HAP-1 (cell line): ENCODE data around the gene GGT1.
"Not testable (repeated sequence)": the region's sequence is repeated elsewhere in the genome, so short reads cannot be mapped to it uniquely, and the experiment has no call there.

ENCODE experiments used
- DNase-seq, 2 experiments: peaks; one replicate each; pipeline ENCODE4 v3.0.0-alpha.2; 2016 to 2020; ENCODE audit warnings: low spot score in 2 of 2
- H3K27me3 ChIP-seq: fragments of 250-450 bp; sonication (Bioruptor Pico); 2 replicates; pipeline ENCODE4 v1.5.1; 2020; ENCODE audit warnings: low read depth, mild to moderate bottlenecking, moderate library complexity
- H3K36me3 ChIP-seq: fragments of 250-450 bp; sonication (Bioruptor Pico); replicated peaks from 2 replicates; pipeline ENCODE4 v1.5.1; 2020; ENCODE audit warnings: mild to moderate bottlenecking
- H3K4me1 ChIP-seq: fragments of 250-450 bp; sonication (Bioruptor Pico); 2 replicates; pipeline ENCODE4 v1.5.1; 2020; ENCODE audit warnings: mild to moderate bottlenecking
- H3K4me3 ChIP-seq: fragments of 250-450 bp; sonication (Bioruptor Pico); 2 replicates; pipeline ENCODE4 v1.5.1; 2020; ENCODE audit warnings: mild to moderate bottlenecking, moderate library complexity
- H3K9me3 ChIP-seq: fragments of 250-450 bp; sonication (Bioruptor Pico); 2 replicates; pipeline ENCODE4 v1.5.1; 2020; ENCODE audit warnings: mild to moderate bottlenecking, moderate library complexity
- in situ Hi-C: fragments of 300-500 bp; cut with MboI; formaldehyde crosslinking; loops from 3 replicates; pipeline ENCODE4 v1.14.3; 2020; ENCODE audit warnings: low sequenced_read_pairs, inconsistent platforms, mixed read lengths

The GGT1 gene

DNA sequence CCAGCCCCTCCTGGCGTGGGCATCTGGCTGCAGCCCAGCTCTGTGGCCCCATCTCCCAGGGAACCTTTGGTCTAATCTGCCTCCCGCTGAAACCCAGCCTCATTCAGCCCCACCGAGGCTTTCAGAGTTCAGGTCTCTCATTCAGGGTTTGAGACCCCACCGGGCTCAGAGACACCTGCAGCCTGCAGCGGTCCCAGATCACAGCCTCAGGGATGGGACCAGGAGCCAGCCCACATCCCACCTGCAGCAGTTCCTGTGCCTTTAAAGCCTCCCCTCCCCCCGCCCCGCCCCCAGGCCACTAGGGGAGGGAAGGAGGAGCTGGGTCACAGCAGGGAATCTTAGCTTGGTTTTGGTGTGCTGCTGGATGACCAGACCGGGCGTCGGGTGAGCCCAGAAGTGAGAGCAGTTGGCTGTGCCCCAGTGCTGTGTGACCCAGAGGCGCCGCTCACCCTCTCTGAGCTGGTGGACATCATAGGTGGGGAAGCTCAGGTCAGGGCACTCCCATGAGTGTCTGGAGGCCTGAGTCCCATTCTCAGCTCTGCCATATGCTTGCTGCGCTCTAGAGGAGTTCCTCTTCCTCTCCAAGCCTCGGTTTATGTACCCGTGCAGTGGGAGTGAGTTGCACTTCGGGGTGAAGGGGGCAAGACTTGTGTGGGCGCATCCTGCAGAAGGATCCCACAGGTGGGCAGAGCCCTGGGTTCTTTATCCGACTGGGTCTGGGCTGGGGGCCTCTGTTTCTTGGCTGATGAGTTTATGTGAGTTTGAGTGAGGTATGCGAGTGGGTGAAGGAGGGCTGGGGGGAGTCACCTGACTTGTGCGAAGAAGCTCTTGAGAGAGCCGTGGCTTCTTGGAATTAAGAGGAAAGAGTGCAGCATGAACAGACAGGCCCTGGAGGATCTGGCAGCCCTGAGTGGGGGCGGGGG is at the start of gene GGT1:
Gene GGT1 (plus strand): TSS at position 347 of the 923 bp plus-strand sequence. CDS start 7,889 bp downstream, outside the sequence.
- H3K4me1 ChIP-seq, H3K27me3 ChIP-seq, H3K36me3 ChIP-seq, in situ Hi-C loops, H3K9me3 ChIP-seq: not testable (repeated sequence)
- DNase-seq = peak in 1 of 2 experiments; percentile 68
- peak within 1 kb of the TSS; percentile 23 for H3K4me3 ChIP-seq

DNA sequence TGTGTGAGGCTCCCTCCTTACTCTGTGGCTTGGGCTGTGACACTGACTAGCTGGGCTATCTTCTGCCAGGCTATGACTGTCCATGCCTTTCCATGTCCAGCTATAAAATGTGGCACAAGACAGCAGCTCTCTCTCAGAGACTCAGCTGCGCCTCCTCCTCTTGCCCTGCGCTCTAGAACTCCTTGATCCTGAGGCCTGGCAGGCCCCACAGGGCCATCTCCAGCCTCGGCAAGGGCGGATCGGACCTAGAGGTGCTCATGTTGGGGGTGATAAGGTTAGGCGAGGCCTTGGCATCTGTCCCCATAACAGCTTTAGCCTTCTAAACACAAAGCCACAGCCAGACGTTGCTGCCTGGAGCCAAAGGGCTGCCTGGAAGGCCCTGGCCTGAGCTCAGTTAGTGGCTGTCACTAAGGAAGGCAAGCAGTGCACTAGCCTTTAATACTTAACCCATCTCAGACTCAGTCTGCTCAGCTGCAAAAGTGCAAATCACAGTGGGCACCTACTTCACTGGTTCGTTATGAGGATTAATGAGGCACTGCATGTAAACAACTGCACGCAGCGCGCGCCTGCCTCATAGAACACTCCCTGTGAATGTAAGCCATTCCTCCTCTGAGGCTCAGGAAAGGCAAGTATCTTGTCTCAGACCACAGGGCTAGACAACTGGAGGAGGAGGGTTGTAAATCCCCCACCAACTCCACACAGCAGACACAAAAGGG is 49.2 kb upstream of the GGT1 start:
- H3K27me3 ChIP-seq = no peaks in the 10 kb centered on the region
- DNase-seq = no peak
- peaks cover 20% of the 10 kb centered on the region for H3K36me3 ChIP-seq
- in situ Hi-C loops = no loop called here
- H3K4me3 ChIP-seq = peak overlapping the region; percentile 82
- no peaks in the 10 kb centered on the region for H3K9me3 ChIP-seq
- H3K4me1 ChIP-seq = peaks cover 2% of the 10 kb centered on the region; the same call in 1 of the 2 replicates

DNA sequence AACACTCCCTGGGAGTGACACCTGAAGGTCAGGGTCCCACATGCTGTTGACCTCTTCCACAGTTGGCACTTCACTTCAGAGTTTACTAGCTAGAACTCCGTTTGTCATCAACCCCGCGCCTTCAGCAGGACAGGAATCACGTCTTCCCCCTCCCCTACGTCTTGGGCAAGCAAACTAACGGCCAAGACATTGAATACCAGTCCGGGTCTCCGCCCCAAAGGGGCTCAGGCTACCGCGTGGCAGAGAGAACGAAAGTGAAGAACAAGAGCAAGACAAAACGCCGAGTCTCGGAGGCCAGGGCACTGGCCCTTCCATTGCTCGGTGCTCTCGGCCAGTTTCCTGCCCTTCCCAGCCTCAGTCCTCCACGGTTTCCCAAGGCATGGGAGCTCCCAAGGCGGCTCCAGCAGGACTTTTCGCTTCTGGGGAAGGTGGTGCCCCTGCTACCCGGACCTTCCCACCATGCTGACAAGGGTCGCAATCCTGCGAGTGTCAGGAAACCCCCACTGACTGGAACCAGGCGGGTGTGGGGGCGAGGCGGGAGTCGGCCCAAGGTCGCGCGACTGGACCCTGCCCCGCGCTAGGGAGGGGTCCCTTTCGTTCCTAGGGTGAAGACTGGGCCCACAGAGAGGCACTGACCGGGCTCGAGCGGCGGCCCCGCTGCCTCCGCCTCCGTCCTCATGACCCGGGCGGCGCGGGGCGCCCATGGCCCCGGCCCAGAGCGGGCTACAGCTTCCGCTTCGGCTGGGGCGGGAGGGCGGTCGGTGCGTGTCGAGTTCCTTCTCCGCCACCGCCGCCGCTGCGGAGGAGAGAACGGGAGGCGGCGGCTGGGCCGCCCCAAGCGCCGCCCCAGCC is 48.5 kb upstream of the GGT1 start, which contains the start of gene GUCD1:
Gene GUCD1 (minus strand): TSS at position 826 of the 852 bp plus-strand sequence. CDS start 147 bp downstream, at position 679.
- peaks cover 27% of the 10 kb centered on the region for H3K36me3 ChIP-seq
- H3K4me1 ChIP-seq = peaks cover 2% of the 10 kb centered on the region; the same call in 1 of the 2 replicates

DNA sequence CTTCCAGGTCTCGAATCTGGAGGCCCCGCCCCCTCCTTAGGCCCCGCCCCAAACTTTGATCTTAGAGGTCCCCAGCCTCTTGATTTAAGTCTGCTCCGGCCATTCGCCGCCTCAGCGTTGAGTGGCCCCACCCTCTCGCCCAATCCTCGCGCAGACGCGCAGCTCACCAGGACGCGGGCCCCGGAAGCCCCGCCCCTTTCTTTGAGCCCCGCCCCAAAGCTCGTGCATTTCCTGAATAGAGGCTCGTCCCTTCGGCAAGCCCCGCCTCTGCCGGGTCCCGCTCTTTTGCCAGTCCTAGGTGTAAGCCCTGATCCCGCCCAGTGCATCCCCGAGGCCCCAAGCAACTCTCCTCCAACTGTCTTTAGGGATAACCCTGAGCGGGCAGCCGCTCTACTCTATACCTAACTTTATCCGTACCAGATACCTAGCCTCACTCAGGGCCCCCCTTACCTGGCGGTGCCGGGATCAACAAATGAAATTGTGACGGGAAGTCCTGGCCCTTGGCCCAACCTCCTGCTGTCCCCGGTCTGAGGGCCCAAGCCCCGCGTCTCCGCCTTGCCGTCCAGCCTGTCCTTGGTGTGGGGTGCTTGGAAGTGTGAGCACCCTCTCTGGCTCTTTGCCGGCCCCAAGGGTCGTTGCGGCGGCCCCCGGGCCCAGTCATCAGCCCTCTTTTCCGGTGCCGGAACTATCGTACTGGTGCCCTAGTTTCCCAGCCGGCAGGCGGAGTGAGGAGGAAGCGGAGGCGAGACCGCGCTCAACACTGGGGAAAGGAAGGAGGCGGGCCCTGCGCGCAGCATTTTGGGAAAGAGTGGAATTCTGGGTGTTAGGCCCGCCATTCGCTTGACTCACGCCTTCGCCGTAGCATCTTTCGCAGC is 47.6 kb upstream of the GGT1 start, which contains the start of gene SNRPD3:
Gene SNRPD3 (plus strand): TSS at position 835 of the 875 bp plus-strand sequence. CDS start 1,676 bp downstream, outside the sequence.
- H3K4me1 ChIP-seq = peaks cover 2% of the 10 kb centered on the region; the same call in 1 of the 2 replicates
- no peaks in the 10 kb centered on the region for H3K27me3 ChIP-seq
- peaks cover 25% of the 10 kb centered on the region for H3K36me3 ChIP-seq
- peak; percentile 94 to 100 for DNase-seq
- in situ Hi-C loops = no loop called here
- peak within 1 kb of the TSS; percentile 82 for H3K4me3 ChIP-seq
- no peaks in the 10 kb centered on the region for H3K9me3 ChIP-seq

More for the DNA sequence above, 48.5 kb upstream of the GGT1 start, which contains the start of gene GUCD1:
- no peaks in the 10 kb centered on the region for H3K9me3 ChIP-seq
- peak in 1 of 2 experiments; percentile 55 for DNase-seq
- peak within 1 kb of the TSS; percentile 82 for H3K4me3 ChIP-seq
- in situ Hi-C loops = no loop called here
- H3K27me3 ChIP-seq = no peaks in the 10 kb centered on the region

DNA sequence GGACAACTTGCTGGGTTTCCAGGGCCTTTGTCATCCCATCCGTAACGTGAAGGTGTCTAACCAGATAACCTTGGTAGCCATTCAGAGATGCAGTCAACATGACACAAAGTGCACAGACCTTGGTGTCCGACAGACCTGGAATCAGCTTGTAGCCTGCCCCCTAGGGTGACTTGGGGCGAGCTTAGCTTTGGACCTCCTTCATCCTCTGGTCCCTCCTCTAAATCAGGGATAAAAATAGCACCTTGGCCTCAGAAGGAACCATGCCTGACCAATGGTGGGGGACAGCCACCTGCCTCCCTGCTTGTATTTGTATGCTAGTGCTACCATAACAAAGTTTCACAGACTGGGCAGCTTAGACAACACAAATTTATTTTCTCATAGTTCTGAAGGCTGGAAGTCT is 43.5 kb upstream of the GGT1 start:
- Histone ChIP-seq H3K4me1 (peaks cover 2% of the 10 kb centered on the region; the same call in 1 of the 2 replicates), H3K9me3 (no peaks in the 10 kb centered on the region), H3K27me3 (no peaks in the 10 kb centered on the region), H3K36me3 (peaks cover 55% of the 10 kb centered on the region), H3K4me3 (no peak overlapping the region)
- in situ Hi-C loops = no loop called here
- DNase-seq = no peak

DNA sequence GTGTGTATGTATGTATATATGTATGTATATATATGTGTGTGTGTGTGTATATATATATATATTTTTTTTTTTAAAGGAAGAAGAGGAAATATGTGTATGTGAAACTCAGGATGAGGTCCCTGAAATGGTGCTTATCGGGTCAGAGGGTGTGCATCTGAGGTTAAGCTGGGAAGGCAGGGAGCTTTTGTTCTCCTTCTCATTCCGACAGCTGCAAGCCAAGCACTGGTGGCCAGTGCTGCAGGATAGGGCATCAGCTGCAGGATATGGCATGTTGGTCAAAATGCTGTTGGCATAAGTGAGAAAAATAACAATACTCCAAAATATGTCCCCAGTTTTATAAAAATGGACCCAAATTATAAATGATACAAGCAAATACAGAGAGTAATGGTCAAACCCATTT is 39.7 kb upstream of the GGT1 start:
- in situ Hi-C loops = no loop called here
- Histone ChIP-seq H3K27me3 (no peaks in the 10 kb centered on the region), H3K9me3 (no peaks in the 10 kb centered on the region), H3K4me3 (no peak overlapping the region), H3K4me1 (no peaks in the 10 kb centered on the region; the same call in 1 of the 2 replicates), H3K36me3 (peaks cover 76% of the 10 kb centered on the region)
- DNase-seq = no peak

DNA sequence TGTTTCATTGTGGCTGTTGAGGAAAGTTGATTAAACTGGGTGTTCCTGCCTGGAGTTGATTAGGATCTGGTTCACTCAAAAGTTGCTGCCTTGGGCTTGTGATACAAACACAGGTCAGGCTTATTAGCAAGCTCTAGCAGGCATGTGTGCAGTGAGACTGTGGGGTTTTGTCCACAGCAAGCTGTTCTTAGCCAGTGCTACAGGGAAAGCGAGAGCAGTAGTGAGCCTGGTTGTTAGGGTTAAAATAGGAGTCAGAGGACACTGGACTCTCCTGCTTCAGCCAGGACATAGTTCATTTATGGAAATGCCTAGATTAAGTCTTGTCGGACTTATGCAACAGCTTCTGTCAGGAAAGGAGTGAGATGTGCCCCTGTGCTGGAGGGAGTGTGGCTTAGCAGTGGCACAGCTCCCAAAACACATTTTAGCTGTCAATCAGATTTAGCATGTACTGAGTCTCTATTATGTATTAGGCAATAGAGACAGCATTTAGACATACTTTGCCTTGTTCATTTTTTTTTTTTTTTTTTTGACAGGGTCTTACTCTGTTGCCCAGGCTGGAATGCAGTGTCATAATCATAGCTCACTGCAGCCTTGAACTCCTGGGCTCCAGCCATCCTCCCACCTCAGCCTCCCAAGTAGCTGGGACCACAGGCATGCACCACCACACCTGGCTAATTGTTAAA is 38.5 kb upstream of the GGT1 start:
- no peaks in the 10 kb centered on the region; the same call in 1 of the 2 replicates for H3K4me1 ChIP-seq
- in situ Hi-C loops = no loop called here
- no peak for DNase-seq
- H3K36me3 ChIP-seq = peaks cover 74% of the 10 kb centered on the region
- no peaks in the 10 kb centered on the region for H3K9me3 ChIP-seq
- H3K27me3 ChIP-seq = no peaks in the 10 kb centered on the region
- no peak overlapping the region for H3K4me3 ChIP-seq

DNA sequence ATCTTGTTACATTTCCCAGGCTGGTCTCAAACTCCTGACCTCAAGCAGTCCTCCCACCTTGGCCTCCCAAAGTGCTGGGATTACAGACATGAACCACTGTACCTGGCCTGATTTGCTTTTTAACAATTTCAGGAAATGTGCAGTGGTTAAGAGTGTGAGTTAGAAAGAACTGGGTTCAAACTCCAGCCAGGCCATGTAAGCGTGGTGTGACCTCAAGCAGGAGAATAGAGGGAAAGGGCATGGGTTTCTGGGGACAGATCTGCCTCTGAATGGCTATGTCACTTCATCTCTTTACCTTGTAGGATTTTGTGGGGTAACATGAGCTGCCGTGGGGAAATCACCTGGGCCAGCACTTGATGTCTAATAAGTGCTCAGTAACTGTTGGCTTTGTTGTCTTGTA is 37.9 kb upstream of the GGT1 start:
- no peak for DNase-seq
- no peak overlapping the region for H3K4me3 ChIP-seq
- no peaks in the 10 kb centered on the region for H3K9me3 ChIP-seq
- H3K36me3 ChIP-seq = peaks cover 76% of the 10 kb centered on the region
- no peaks in the 10 kb centered on the region; the same call in 1 of the 2 replicates for H3K4me1 ChIP-seq
- no peaks in the 10 kb centered on the region for H3K27me3 ChIP-seq
- in situ Hi-C loops = no loop called here

DNA sequence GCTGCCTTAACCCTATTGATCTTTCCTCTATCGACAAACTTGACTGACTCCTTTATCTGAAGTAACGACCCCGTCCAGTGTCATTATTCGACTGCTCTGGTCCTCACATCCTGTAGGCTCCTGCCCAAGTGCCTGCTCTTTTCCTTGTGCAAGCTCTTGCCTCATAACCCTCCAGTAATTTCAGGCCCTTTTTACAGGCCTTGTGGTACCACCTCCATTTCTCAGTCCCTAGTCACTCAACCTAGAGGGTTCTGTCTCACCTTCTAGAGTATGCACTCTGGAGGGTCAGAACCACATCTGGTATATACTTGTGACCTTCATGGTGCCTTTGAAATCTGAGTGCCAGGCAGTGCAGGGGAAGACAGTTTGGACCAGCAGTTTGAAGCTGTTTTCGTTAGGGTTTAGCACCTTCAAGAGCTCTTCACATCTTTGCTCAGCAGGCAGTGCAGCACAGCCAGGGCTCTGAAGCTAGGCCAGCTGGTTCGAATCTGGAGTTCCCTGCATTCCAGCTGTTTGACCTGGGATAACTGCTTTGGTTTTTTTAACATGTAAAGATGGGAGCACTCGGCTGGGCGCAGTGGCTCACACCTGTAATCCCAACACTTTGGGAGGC is 36.0 kb upstream of the GGT1 start:
- no peak overlapping the region for H3K4me3 ChIP-seq
- H3K36me3 ChIP-seq = peaks cover 81% of the 10 kb centered on the region
- in situ Hi-C loops = no loop called here
- DNase-seq = no peak
- H3K4me1 ChIP-seq = no peaks in the 10 kb centered on the region; the same call in 1 of the 2 replicates
- H3K27me3 ChIP-seq = no peaks in the 10 kb centered on the region
- no peaks in the 10 kb centered on the region for H3K9me3 ChIP-seq

DNA sequence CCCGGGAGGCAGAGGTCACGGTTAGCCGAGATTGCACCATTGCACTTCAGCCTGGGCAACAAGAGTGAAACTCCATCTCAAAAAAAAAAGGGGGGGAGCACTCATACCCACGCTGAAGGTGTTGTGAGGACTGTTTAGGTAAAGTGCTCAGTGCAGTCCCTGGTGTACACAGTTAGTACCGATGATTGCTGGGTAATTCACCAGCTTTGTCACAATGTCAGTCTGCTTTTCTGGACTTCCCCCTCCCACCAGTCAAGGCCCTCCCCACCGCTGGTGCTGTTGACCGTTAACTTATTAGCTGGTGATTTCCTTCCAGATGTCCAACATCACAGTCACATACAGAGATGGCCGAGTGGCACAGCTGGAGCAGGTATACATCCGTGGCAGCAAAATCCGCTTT is 35.3 kb upstream of the GGT1 start:
- Histone ChIP-seq H3K27me3 (no peaks in the 10 kb centered on the region), H3K4me3 (no peak overlapping the region), H3K4me1 (no peaks in the 10 kb centered on the region; the same call in 1 of the 2 replicates), H3K9me3 (no peaks in the 10 kb centered on the region), H3K36me3 (peaks cover 81% of the 10 kb centered on the region)
- DNase-seq = no peak
- in situ Hi-C loops = no loop called here

DNA sequence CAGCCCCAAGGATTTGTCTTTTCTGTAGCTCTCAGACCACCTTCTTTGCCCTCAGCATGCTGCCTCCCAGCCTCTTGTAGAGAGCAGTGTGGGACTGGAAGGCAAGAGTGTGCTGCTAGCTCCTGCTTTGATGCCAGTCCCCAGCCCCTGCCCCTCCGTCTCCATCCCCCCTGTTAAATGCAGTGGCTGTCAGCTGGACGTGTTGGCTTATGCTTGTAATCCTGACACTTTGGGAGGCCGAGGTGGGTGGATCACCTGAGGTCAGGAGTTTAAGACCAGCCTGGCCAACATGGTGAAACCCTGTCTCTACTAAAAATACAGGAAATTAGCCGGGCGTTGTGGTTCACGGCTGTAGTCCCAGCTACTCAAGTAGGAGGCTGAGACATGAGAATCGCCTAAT is 31.7 kb upstream of the GGT1 start:
- H3K27me3 ChIP-seq = no peaks in the 10 kb centered on the region
- H3K4me3 ChIP-seq = no peak overlapping the region
- in situ Hi-C loops = no loop called here
- no peaks in the 10 kb centered on the region for H3K4me1 ChIP-seq
- DNase-seq = no peak
- H3K36me3 ChIP-seq = peaks cover 75% of the 10 kb centered on the region
- no peaks in the 10 kb centered on the region for H3K9me3 ChIP-seq
